Hepatic stellate cell (primary cell): ENCODE measurements around the gene ADARB2.
"Not testable (repeated sequence)": the region's sequence is repeated elsewhere in the genome, so short reads cannot be mapped to it uniquely, and the experiment has no call there.

Source experiments
- DNase-seq: peaks from one replicate; pipeline ENCODE4 v3.0.0; 2011; ENCODE audit warnings: low spot score

ADARB2 gene

DNA sequence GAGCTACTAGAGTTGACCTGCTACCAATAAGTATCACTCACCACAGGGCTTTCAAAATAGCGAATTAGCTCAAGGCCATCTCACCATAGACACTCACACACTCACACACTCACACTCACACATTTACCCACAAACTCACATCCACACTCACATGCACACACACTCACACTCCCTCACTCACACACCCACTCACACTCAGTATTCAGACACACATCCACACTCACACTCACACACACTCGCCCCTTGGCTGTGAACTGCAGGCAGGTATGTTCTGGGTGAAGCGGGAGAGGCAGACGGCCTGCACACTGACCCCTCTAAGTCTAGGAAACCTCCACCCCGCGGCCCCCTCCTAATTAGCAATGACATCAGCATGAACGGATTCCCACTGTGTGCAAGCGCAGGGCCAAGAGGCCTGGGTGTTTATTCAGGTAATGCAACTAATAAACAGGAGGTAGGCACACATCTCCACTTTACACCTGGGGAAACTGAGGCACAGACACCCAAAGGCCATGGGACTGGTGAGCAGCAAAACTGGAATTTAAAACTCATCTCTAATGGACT lies 94.6 kb downstream of the ADARB2 start:
- DNase-seq = no peak

DNA sequence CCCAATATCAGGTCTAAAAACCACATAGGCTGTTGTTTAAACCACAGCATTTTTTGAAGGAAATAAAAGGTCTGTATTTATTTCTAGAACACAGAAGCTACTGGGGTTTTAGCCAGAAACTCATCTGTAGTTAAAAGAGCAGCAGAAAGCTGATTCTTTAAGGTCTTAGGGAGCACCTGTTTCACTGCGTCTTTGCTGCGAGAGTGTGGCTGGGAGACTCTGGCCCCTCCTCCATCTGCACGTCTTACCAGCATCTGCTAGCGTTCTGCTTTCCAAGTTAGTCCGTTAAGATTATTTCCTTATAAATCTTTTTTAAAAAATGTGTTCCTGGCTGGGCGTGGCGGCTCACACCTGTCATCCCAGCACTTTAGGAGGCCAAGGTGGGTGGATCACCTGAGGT lies 95.9 kb downstream of the ADARB2 start:
- no peak for DNase-seq

DNA sequence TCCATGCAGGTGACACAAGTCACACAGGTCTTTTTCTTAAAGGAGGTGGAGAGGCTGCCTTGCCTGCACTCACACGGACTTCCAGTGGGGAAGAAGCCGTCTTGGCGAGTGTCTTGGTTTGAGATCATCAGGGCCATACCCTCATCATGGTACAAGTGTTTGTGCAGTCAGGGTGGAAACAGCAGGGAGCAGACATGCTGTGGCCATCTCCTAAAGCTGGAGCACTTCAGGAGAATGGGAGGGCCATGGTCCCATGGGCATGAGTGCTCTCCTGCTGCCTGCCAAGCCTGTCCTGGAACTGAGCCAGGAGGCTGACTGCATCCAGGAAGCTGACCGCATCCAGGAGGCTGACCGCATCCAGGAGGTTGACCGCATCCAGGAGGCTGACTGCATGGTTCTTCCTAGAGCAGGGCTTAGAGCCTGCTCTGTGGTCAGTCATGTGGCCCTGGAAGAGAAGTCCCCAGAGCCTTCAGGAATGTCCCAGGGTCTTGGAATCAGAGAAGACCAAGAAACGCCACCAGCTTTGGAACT lies 98.4 kb downstream of the ADARB2 start:
- no peak for DNase-seq

DNA sequence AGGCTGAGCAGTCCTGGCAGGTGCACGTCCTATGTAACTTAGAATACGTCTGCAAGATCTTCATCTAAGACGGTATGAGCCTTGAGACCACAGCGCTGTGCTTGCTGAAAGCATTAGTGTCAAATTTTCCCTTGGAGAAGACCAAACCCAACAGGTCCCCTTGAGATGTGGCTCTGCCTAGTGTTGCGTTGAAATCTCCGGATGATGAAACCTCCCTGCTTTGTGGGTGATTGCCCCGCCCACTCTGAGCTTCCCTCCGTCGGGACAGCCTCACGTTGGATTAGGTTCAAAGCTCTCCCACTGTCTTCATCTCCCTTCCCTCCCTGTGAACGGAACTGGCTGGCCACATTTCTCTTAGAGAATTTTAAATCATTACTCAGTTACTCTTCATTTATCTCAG lies 102.0 kb downstream of the ADARB2 start:
- no peak for DNase-seq

DNA sequence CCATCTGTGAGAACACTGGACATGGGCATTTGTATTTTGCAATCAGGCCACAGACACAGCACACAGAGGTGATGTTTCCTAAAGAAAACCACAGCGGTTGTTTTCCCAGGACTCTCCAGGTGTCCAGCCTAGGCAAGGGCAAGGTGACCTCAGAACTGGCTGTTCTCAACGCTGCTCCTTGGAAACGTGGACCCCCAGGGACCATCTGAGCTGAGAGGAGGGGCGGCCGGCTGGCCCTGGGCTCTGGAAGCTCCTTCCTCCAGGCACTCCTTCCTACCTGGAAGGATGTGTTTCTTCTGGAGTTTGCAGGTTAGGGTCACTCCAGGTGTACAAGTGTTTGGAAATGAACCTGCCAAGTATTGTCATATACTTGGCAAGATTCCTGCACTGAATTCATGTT lies 103.1 kb downstream of the ADARB2 start:
- DNase-seq = no peak

DNA sequence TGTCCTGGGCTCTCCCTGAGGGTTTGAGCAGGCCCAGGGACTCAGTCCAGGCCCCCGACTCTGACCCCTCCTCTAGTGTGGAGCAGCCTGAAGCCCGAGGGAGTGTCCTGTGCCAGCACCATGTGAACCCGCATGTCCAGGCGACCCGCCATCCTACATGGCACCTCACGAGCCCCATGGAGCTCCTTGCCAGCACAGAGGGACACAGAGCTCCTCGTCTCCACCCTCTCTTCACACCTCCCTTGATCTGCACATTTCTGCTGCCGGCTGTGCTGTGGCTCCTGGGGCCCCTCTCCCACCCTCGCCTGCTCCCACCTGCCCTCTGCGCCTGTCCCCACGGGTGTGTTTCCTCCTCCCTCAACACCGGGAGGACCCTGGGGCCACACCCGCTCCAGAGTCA lies 103.5 kb downstream of the ADARB2 start:
- DNase-seq = no peak

DNA sequence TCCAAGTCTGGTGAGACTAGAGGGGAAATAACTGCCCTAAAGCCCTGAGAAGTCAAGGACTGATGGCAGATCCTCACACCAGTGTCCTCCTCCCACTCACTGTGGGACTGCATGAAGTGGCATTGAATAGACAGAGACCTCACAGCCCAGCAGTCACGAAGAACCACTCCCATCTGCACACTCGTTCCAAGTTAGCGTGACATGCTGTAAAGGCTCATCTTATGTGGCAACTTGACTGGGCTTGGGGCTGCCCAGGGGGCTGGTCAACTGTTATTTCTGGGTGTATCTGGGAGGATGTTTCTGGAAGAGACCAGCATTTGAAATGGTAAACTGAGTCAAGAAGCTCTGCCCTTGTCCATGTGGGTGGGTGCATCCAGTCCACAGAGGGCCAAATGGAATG lies 104.7 kb downstream of the ADARB2 start:
- no peak for DNase-seq

DNA sequence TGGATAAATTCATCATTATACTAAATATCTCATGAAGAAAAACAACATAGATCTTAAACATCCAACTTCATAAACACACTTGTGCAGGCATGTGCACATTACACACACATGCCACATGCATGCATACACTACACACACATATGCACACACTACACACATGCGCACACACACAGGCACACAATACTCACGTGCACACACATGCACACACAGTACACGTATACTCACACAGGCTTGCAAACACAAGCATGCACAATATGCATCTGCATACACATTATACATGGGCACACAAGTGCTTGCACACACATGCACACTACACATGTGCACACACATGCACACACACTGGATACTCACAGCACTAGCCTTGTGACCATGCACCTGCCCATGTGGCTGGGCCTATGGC lies 105.2 kb downstream of the ADARB2 start:
- DNase-seq = no peak

DNA sequence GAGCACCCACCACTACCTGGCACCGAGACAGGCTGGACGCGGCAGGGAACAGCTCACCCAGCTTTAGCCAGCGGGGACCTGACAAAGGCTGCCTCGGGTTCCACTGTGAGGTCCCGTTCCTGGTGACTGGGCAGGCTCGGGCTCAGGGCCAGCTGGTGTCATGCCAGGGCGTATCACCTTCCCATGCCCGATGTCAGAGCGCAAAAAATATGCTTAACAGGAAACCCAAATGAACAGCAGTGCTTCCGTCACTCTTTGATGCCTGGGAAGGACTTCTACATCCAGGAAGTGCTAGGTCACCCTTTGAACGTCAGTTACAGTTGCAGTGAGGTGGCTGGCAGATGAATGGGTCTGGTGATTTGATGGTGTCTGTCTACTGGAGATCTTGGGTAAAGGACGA lies 106.0 kb downstream of the ADARB2 start:
- DNase-seq = no peak

DNA sequence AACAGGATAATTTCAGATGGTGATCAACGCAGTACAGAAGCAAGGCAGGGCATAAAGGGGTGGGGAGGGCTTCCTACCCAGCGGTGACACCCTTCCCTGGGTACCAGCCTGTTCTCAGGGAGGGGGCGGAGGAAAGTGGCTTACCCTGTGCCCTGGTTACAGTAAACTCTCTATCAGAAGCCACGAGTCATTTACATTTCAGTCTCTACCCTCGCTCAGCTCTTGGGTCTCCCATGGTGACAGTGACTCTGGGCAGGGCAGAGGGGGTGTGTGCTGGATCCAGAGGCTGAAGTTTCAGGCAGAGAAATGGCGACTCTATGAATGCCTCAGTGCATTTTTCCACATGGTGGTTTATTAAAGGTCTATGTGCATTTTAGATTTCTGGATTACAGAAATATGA lies 107.0 kb downstream of the ADARB2 start:
- DNase-seq = no peak

DNA sequence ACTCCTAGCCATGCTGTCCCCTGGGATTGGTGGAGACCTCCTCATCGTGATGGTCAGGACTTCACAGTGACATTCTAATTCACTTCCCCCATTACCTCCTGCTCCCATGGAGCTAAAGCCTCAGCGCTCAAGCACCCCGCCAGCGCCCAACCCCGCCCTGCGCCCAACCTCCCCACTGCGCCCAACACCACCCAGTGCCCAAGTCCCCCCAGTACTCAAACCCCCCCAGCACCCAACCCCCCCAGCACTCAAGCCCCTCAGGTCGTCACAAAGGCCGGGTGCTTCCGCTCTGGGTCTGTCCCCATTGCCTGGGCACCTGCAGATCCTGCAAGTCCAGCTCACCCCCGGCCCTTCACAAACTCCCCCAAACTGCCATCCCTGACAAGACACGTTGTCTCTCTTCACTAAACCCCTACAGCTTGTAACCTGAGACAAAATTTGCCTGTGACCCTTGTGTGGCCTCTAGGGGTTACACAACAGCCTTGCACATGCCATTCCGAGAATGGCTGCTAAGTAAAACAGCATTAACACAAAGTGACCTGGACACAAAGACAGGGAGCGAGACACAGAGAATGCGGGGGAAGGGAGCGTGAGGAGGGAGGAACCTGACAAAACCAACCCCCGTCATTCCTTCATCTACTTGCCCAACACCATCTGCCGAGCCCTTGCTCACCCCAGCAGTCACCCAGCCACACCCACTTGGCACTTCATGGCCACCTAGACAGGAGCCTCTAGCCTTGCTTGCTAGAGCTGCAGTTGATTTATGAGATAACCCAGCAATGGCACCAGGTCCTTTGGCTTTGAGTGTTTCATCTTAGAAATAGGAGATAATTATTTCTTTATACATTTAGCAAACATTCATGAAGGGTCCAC lies 107.8 kb downstream of the ADARB2 start:
- no peak for DNase-seq

DNA sequence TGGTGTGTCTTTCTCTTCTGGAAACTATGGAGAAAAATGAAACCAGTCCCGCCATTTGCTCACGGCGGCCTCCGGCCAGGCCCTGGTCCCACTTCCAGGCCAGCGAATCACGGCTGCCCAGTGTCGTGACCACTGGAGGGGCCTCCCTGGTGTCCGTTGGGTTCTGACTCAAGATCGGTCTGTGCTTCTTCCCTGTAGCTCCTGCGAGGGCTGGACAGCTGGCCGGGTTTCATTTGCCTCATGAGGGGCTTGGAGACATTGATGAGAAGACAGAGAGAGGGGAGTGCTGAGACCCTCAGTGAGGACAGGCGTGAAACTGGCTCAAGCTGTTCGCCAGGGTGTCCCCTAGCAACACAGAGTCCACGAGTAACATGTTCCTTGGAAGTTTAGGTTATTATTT lies 108.6 kb downstream of the ADARB2 start:
- DNase-seq = no peak

DNA sequence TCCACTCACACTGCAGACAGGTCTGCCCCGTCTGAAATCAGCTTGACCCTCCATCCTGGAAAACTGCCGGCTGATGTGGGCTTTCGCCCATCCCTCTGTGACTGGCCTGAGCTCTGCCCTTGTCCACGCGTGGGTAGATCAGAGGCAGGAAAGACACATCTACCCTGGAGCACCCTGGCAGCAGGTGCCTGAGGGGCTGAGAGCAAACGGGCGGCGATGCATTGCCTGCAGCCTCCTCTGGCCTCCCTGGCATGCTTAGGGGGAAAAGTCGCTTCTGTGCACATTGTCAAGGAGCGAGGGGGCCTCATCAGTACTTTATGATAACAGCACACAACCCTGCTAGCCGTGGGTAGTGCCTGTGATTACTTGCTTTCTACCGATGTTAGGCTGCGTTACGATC lies 109.4 kb downstream of the ADARB2 start:
- DNase-seq = no peak

DNA sequence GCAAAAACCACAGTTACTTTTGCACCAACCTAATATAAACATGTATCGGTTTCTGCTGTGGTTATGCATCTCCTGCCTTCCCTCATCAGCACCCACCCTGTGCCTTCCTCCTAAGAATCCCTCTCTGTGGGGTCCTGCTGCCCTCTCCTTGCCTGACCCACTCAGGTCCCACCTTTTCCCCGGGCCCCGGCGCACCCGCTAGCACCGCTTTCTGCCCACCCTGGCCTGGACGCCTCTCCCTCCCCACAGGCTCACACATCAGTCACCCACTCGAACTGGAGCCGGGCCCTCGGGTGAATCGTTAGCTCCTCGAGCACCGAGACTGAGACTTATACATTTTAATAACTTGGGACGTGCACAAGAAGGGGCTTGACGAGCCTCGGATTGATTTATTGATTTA lies 110.5 kb downstream of the ADARB2 start:
- DNase-seq = no peak

DNA sequence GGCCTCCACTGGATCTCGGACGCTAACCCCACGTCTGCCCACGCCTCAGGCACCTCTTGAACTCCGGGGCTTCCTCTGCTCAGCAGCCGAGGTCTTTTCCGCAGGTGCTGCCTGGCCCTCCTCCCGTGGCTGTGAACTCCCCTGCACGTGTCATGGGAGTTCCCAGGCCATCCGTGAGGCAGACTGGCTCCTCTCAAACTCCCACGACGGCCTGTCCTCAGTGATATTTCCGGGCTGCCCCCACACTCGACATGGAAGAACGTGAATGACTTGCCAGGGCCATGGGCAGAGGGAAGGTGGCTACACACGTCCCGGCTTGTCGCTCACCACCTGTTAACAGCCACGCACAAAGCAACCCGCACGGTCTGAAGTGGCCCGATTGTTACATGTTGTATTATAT lies 110.9 kb downstream of the ADARB2 start:
- DNase-seq = no peak

DNA sequence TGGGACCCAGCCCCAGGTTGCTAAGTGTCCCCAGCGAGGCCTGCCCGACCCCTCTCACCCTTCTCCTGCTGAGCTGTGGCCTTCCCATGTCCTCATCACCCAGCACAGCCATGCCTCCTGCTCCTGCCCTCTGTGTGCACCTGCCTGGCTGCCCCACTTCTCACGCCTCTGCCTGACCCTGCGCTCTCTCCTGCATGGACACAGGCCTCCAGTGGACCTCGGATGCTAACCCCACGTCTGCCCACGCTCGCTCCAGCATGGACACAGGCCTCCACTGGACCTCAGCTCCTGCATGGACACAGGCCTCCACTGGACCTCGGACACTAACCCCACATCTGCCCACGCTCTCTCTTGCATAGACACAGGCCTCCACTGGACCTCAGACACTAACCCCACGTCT lies 111.6 kb downstream of the ADARB2 start:
- DNase-seq = no peak

DNA sequence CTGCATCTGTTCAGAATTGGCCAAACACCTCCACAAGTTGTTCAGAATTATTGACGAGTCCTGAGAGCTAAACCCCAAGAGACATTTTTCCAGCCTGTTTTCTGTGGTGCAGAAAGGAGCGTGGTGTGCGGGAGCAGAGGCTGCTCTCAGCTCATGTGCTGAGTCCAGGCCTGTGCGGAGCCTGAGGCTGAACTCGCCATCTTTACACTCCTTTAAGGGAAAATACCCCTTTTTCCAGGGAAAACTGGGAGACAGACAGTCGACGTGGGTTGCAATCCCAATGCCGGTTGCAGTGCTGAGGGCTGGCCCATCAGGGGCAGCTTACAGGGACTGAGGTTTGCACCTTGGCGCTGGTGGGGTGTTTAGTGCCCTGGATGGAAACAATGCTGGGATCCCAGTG lies 112.2 kb downstream of the ADARB2 start:
- DNase-seq = no peak

DNA sequence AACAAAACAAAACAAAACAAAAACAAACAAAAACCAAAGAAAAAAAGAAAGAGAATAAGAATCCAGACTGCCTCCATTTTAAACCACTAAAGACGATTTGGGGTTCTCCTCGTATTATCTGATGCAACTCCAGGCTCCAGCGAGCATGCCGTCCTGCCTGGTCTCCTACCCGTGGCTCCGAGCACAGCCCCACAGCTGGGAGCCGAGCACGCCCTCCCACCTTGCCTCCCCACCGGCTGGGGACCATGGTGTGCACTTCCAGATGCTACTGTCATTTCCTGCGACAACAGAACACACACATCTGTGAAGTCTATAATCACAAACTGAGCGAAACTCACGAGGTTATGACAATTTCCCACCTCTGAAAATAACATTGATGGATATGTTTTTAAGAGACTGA lies 113.1 kb downstream of the ADARB2 start:
- no peak for DNase-seq

DNA sequence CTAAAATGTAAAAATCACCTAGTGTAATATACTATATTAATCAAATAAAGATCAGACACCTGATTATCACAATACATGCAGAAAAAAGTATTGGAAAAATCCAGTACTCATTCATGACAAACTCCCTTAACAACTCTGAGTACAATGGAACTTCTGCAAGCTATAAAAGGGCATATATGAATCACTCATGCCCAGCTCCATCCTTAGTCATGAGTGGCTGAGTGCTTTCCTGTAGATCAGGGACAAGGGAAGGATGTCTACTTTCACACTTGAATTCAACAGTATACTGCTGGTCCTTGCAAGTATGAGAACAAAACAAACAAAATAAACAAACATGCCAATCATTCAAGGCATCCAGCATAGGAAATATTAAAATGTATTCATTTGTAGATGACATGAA lies 116.5 kb downstream of the ADARB2 start:
- no peak for DNase-seq

DNA sequence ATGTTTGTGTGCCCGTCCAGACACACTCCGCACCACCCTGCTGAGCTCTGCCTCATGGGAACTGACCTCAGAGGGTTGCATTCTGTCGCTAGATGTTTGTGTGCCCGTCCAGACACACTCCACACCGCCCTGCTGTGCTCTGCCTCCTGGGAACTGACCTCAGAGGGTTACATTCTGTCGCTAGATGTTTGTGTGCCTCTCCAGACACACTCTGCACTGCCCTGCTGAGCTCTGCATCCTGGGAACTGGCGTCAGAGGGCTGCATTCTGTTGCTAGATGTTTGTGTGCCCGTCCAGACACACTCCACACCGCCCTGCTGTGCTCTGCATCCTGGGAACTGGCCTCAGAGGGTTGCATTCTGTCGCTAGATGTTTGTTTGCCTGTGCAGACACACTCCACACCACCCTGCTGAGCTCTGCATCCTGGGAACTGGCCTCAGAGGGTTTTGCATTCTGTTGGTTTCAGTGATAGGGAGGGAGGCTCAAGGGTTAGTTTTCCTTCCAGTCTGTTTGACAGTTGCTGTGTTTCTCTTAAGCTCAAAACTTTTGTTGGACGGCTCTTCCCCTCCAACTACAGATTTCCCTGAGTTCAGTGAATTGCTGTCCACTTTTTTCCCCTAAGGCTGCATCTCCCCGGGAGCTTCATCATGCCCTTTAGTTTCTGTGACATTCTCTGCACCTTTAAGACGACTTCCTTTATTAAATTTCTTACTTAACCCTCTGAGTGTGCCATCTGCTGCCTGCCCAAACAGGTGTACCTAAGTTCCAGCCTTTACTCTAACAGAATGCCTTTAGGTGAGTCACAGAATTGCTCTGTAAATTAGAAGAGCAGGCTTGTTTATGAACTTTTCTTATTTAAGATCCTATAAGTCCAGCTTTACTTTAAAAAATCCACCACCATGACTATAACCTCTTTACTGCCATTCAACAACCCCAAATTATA lies 119.7 kb downstream of the ADARB2 start:
- DNase-seq = not testable (repeated sequence)

DNA sequence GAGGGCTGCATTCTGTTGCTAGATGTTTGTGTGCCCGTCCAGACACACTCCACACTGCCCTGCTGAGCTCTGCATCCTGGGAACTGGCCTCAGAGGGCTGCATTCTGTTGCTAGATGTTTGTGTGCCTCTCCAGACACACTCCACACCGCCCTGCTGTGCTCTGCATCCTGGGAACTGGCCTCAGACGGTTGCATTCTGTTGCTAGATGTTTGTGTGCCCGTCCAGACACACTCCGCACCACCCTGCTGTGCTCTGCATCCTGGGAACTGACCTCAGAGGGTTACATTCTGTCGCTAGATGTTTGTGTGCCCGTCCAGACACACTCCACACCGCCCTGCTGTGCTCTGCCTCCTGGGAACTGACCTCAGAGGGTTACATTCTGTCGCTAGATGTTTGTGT lies 120.6 kb downstream of the ADARB2 start:
- DNase-seq = not testable (repeated sequence)

DNA sequence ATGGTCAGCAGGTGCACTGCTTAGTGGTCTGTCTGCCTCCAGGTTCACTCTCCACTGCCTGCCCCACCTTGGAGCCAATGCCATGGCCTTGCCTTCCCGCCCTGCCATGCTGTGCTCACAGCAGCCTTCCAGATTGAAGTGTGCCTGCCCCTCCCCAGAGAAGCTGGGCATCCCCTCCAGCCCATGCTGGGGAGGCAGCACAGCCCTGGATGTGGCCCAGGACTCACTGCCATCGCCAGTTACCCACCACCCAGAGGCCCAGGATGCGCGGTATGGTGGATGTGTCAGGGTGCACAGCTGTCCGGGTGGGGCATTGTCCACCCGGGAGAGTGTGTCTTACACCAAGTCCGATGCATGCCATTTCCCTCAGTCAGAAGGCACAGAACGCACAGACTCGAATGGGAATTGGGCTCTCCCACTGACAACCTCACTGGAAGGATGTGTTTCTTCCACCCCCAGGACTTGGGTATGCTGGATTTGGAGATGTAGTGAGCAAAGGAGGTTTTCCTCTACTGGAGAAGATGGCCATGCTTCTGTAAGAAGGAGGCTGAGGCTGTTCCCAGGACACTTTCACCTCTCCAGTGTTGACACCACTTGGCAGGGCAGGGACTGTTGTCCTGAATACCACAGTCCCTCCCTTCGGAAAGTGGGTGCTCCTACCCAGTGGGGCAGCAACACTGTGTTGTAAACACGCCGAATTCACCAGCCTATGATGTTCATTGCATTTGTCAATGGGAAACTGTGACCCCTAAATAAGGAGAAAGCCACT lies 122.0 kb downstream of the ADARB2 start:
- no peak for DNase-seq
